ENCODE data around the gene WDR45B. TPM values are rescaled to one million over a fixed set of nuclear protein-coding genes. Genes with fewer than 3 reads are reported as not detected.

Gene WDR45B
- total RNA-seq, 4 donors from 2014 or later: 68.1 to 108 (median 83.6) TPM

GRCh38 chr17:82594571-82594970, 53.7 kb downstream of the WDR45B start:
- Histone ChIP-seq H3K4me1 (peaks cover 18 to 57% (median 46%) of the 10 kb centered on the region in 4 donors), H3K9me3 (no peaks in the 10 kb centered on the region), H3K36me3 (no peaks in the 10 kb centered on the region), H3K27me3 (no peaks in the 10 kb centered on the region), H3K27ac (peak overlapping the region in 2 of 4 donors; percentile 86 to 91), H3K4me3 (no peak overlapping the region)
- WGBS, 2 donors (ENCODE audit: low coverage in 1 of 2): 89 to 97% methylated on average over 7 to 11 of the region's 11 CpGs
- in situ Hi-C loops (cut with MboI; ENCODE audit: low pct_ligation_motif_present in 1 of 4, low pct_unique_long_range_greater_than_20kb in 1 of 4, low sequenced_read_pairs in 3 of 4) (no loop called here), intact Hi-C loops (cut with DNase I; ENCODE audit: low total_unique reads) (no loop called here)
- TF ChIP-seq POLR2A (IDR thresholded peaks at IDR 0.05): no peak
- no peak for TF ChIP-seq CTCF (IDR thresholded peaks at IDR 0.05)
- TF ChIP-seq EP300 (IDR thresholded peaks at IDR 0.05; ENCODE audit: low read depth): no peak
- no peak for TF ChIP-seq POLR2AphosphoS5 (IDR thresholded peaks at IDR 0.05)
- no peak for DNase-seq

GRCh38 chr17:82593590-82594087, 54.6 kb downstream of the WDR45B start:
- Histone ChIP-seq H3K4me1 (peaks cover 18 to 63% (median 50%) of the 10 kb centered on the region in 4 donors), H3K27me3 (no peaks in the 10 kb centered on the region), H3K27ac (peak overlapping the region; percentile 91 to 98 (median 94)), H3K4me3 (peak overlapping the region; percentile 45 to 61 (median 54)), H3K9me3 (no peaks in the 10 kb centered on the region), H3K36me3 (no peaks in the 10 kb centered on the region)
- in situ Hi-C loops (cut with MboI; ENCODE audit: low pct_ligation_motif_present in 1 of 4, low pct_unique_long_range_greater_than_20kb in 1 of 4, low sequenced_read_pairs in 3 of 4) (no loop called here), intact Hi-C loops (cut with DNase I; ENCODE audit: low total_unique reads) (no loop called here)
- 54% methylated on average over 24 of the region's 29 CpGs; no CpG with 5 or more reads in 1 of the 2 donors for whole genome bisulfite sequencing, 2 donors (ENCODE audit: low coverage in 1 of 2)
- no peak for TF ChIP-seq POLR2A (IDR thresholded peaks at IDR 0.05)
- no peak for TF ChIP-seq CTCF (IDR thresholded peaks at IDR 0.05)
- peak; percentile 23 for DNase-seq

GRCh38 chr17:82592767-82593589, 55.3 kb downstream of the WDR45B start:
- Histone ChIP-seq H3K9me3 (no peaks in the 10 kb centered on the region), H3K4me3 (peak overlapping the region; percentile 45 to 61 (median 54)), H3K27me3 (no peaks in the 10 kb centered on the region), H3K4me1 (peaks cover 18 to 63% (median 53%) of the 10 kb centered on the region in 4 donors), H3K27ac (peak overlapping the region; percentile 91 to 98 (median 94)), H3K36me3 (peaks cover 0 to under 1% (median 0%) of the 10 kb centered on the region in 4 donors)
- TF ChIP-seq POLR2A (IDR thresholded peaks at IDR 0.05) (peak; percentile 36), CTCF (IDR thresholded peaks at IDR 0.05) (no peak)
- DNase-seq: peak; percentile 76
- intact Hi-C loops (cut with DNase I; ENCODE audit: low total_unique reads): no loop called here
- in situ Hi-C loops (cut with MboI; ENCODE audit: low pct_ligation_motif_present in 1 of 4, low pct_unique_long_range_greater_than_20kb in 1 of 4, low sequenced_read_pairs in 3 of 4): no loop called here
- 15 to 30% methylated on average over 4 to 28 of the region's 29 CpGs for WGBS, 2 donors (ENCODE audit: low coverage in 1 of 2)

- H3K4me3 ChIP-seq: peak overlapping the region in 1 of 4 donors; percentile 57
- no peaks in the 10 kb centered on the region for H3K9me3 ChIP-seq
- H3K27me3 ChIP-seq: no peaks in the 10 kb centered on the region
- 47 to 49% methylated on average over 3 to 9 of the region's 9 CpGs for WGBS, 2 donors (ENCODE audit: low coverage in 1 of 2)
- H3K27ac ChIP-seq: peak overlapping the region; percentile 91 to 98 (median 94)
- DNase-seq: peak; percentile 50
- intact Hi-C loops (cut with DNase I; ENCODE audit: low total_unique reads) (no loop called here), in situ Hi-C loops (cut with MboI; ENCODE audit: low pct_ligation_motif_present in 1 of 4, low pct_unique_long_range_greater_than_20kb in 1 of 4, low sequenced_read_pairs in 3 of 4) (no loop called here)
- TF ChIP-seq CTCF (IDR thresholded peaks at IDR 0.05) (peak in 1 of 5 experiments; percentile 15), POLR2A (IDR thresholded peaks at IDR 0.05) (no peak)
- peaks cover 0 to 7% (median 2%) of the 10 kb centered on the region in 4 donors for H3K36me3 ChIP-seq
- peaks cover 18 to 63% (median 53%) of the 10 kb centered on the region in 4 donors for H3K4me1 ChIP-seq
Observed at GRCh38 chr17:82592289-82592766, 55.9 kb downstream of the WDR45B start.
